Measurements from ENCODE around the gene COG2. TPM values are rescaled to one million over a fixed set of nuclear protein-coding genes. Genes with fewer than 3 reads are reported as not detected.

COG2 gene
- total RNA-seq, 2 donors from 2014 or later, result 22.9 to 31.0 TPM

- H3K27me3 ChIP-seq (replicated peaks; ENCODE audit: insufficient read depth), result no peaks in the 10 kb centered on the region
- H3K9me3 ChIP-seq, result no peaks in the 10 kb centered on the region
- H3K4me3 ChIP-seq, result no peak overlapping the region
- peaks cover 24% of the 10 kb centered on the region for H3K36me3 ChIP-seq
- DNase-seq (ENCODE audit: low spot score), result no peak
- no peak for ATAC-seq (ENCODE audit: insufficient number of reproducible peaks, low FRiP score, low read depth)
- no peaks in the 10 kb centered on the region for H3K4me1 ChIP-seq (ENCODE audit: control insufficient read depth in 1 of 2, low read depth in 2 of 2)
- H3K27ac ChIP-seq, result no peak overlapping the region
- TF ChIP-seq CTCF (IDR thresholded peaks at IDR 0.05), result no peak
These were observed 51.5 kb downstream of the COG2 start for GRCh38 chr1:230693777-230694176.

GRCh38 chr1:230694464-230694863 is 52.2 kb downstream of the COG2 start:
- H3K4me1 ChIP-seq (ENCODE audit: control insufficient read depth in 1 of 2, low read depth in 2 of 2), result no peaks in the 10 kb centered on the region
- ATAC-seq (ENCODE audit: insufficient number of reproducible peaks, low FRiP score, low read depth), result no peak
- H3K36me3 ChIP-seq, result peaks cover 19% of the 10 kb centered on the region

GRCh38 chr1:230694991-230695390 is 52.7 kb downstream of the COG2 start:
- peaks cover 14% of the 10 kb centered on the region for H3K36me3 ChIP-seq
- no peak for DNase-seq (ENCODE audit: low spot score)
- TF ChIP-seq CTCF (IDR thresholded peaks at IDR 0.05), result no peak
- no peak for ATAC-seq (ENCODE audit: insufficient number of reproducible peaks, low FRiP score, low read depth)
- H3K4me3 ChIP-seq, result no peak overlapping the region
- no peaks in the 10 kb centered on the region for H3K4me1 ChIP-seq (ENCODE audit: control insufficient read depth in 1 of 2, low read depth in 2 of 2)
- H3K27ac ChIP-seq, result no peak overlapping the region
- H3K27me3 ChIP-seq (replicated peaks; ENCODE audit: insufficient read depth), result no peaks in the 10 kb centered on the region
- no peaks in the 10 kb centered on the region for H3K9me3 ChIP-seq

More at GRCh38 chr1:230694464-230694863, 52.2 kb downstream of the COG2 start:
- no peaks in the 10 kb centered on the region for H3K27me3 ChIP-seq (replicated peaks; ENCODE audit: insufficient read depth)
- H3K4me3 ChIP-seq, result no peak overlapping the region
- no peaks in the 10 kb centered on the region for H3K9me3 ChIP-seq
- no peak for DNase-seq (ENCODE audit: low spot score)
- H3K27ac ChIP-seq, result no peak overlapping the region
- no peak for TF ChIP-seq CTCF (IDR thresholded peaks at IDR 0.05)

GRCh38 chr1:230696218-230696617 is 53.9 kb downstream of the COG2 start:
- TF ChIP-seq CTCF (IDR thresholded peaks at IDR 0.05), result no peak
- H3K9me3 ChIP-seq, result no peaks in the 10 kb centered on the region
- DNase-seq (ENCODE audit: low spot score) (no peak), ATAC-seq (ENCODE audit: insufficient number of reproducible peaks, low FRiP score, low read depth) (no peak)
- no peak overlapping the region for H3K4me3 ChIP-seq
- H3K4me1 ChIP-seq (ENCODE audit: control insufficient read depth in 1 of 2, low read depth in 2 of 2), result no peaks in the 10 kb centered on the region
- peaks cover 10% of the 10 kb centered on the region for H3K36me3 ChIP-seq
- H3K27me3 ChIP-seq (replicated peaks; ENCODE audit: insufficient read depth), result no peaks in the 10 kb centered on the region
- no peak overlapping the region for H3K27ac ChIP-seq

GRCh38 chr1:230696722-230697437 is 54.6 kb downstream of the COG2 start:
- Histone ChIP-seq H3K9me3 (no peaks in the 10 kb centered on the region), H3K4me3 (no peak overlapping the region), H3K36me3 (peaks cover 6% of the 10 kb centered on the region), H3K4me1 (ENCODE audit: control insufficient read depth in 1 of 2, low read depth in 2 of 2) (no peaks in the 10 kb centered on the region), H3K27ac (no peak overlapping the region), H3K27me3 (replicated peaks; ENCODE audit: insufficient read depth) (no peaks in the 10 kb centered on the region)
- ATAC-seq (ENCODE audit: insufficient number of reproducible peaks, low FRiP score, low read depth) (no peak), DNase-seq (ENCODE audit: low spot score) (no peak)
- no peak for TF ChIP-seq CTCF (IDR thresholded peaks at IDR 0.05)
